Chondrocyte (in vitro differentiated cells): Measurements from ENCODE around the gene JARID2. TPM values are rescaled to one million over a fixed set of nuclear protein-coding genes. Genes with fewer than 3 reads are reported as not detected.

Source experiments
- DNase-seq: peaks from one replicate; pipeline ENCODE4 v3.0.0; 2021; ENCODE audit warnings: mixed read lengths, low spot score
- H3K27ac Mint-ChIP-seq: one replicate; pipeline ENCODE4 v1.8.0; 2021; ENCODE audit warnings: mild to moderate bottlenecking, moderate library complexity, mixed read lengths; ENCODE audit not compliant: unreplicated experiment
- H3K27me3 Mint-ChIP-seq: 2 replicates; pipeline ENCODE4 v1.8.0; 2021; ENCODE audit warnings: low read depth, mixed read lengths
- H3K36me3 Mint-ChIP-seq: 2 replicates; pipeline ENCODE4 v1.8.0; 2021; ENCODE audit warnings: low read depth, mixed read lengths
- H3K4me1 Mint-ChIP-seq: 2 replicates; pipeline ENCODE4 v1.8.0; 2021; ENCODE audit warnings: low read depth, mild to moderate bottlenecking, mixed read lengths
- H3K4me3 Mint-ChIP-seq: one replicate; pipeline ENCODE4 v1.8.0; 2021; ENCODE audit warnings: mild to moderate bottlenecking, moderate library complexity, mixed read lengths; ENCODE audit not compliant: unreplicated experiment
- H3K9me3 Mint-ChIP-seq: 2 replicates; pipeline ENCODE4 v1.8.0; 2021; ENCODE audit warnings: low read depth, mixed read lengths
- total RNA-seq: library from RNA; stranded (reverse); gene quantifications from 3 replicates; pipeline ENCODE4 v1.2.1, GENCODE V29; 2021
- TF ChIP-seq, protein P1 (sequence below): fragments of 200-600 bp; sonication (generic); IDR thresholded peaks from 2 replicates; pipeline ENCODE4 v1.5.0; 2021; ENCODE audit warnings: antibody characterized with exemption, mild to moderate bottlenecking, moderate library complexity

JARID2 gene
- total RNA-seq, 1 donor from 2014 or later = 9.9 TPM

DNA sequence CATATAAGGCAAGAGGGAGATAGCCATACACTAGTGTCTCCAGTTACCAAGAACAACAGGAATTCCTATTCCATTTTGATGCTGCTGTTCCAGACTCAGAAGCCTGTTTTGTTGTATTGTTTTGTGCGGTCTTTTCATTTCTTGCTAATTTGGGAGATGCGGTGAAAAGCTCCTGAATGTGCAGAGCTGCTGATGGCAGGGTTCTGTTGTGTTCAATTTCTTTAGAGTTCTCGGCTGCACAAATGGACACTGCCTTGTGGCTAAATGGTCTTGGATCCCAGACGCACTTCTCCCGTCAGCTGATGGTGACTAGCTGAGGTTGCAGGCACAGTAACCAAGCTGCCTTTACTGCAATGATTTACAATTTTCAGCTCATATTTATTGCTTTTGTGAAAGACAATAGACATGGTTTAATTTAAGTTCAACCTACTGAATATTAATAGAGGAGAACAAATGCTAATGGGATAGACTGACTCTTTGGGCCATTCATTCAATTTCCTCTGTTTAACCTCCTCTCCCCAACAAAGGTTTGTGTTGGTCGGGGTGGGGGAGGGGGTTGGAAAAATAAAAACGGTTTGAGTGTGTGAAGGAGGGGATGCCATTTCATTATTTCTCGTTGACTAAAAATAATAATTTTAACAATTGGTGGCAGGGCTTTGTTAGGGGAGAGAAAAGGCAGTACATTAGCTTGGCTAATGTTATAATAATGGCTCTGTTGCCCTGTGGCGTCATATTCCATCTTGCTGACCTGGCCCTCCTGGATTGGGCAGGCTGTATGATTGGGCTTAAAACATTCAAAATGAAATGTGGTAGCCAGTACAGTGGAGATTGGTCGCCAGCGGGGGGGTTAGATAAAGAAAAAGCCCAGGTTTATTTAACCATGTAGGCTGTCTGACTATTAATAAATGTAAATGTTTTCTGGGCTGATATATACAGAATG, 159.5 kb downstream of the JARID2 start:
- Mint-ChIP-seq H3K36me3 (no peaks in the 10 kb centered on the region), H3K27ac (no peak overlapping the region), H3K9me3 (no peaks in the 10 kb centered on the region), H3K4me1 (peaks cover 19% of the 10 kb centered on the region), H3K4me3 (no peak overlapping the region), H3K27me3 (no peaks in the 10 kb centered on the region)
- no peak for DNase-seq
- TF ChIP-seq, protein P1, sequence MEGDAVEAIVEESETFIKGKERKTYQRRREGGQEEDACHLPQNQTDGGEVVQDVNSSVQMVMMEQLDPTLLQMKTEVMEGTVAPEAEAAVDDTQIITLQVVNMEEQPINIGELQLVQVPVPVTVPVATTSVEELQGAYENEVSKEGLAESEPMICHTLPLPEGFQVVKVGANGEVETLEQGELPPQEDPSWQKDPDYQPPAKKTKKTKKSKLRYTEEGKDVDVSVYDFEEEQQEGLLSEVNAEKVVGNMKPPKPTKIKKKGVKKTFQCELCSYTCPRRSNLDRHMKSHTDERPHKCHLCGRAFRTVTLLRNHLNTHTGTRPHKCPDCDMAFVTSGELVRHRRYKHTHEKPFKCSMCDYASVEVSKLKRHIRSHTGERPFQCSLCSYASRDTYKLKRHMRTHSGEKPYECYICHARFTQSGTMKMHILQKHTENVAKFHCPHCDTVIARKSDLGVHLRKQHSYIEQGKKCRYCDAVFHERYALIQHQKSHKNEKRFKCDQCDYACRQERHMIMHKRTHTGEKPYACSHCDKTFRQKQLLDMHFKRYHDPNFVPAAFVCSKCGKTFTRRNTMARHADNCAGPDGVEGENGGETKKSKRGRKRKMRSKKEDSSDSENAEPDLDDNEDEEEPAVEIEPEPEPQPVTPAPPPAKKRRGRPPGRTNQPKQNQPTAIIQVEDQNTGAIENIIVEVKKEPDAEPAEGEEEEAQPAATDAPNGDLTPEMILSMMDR = no peak

- Mint-ChIP-seq H3K27me3 (no peaks in the 10 kb centered on the region), H3K4me3 (no peak overlapping the region), H3K27ac (no peak overlapping the region), H3K9me3 (no peaks in the 10 kb centered on the region), H3K4me1 (peaks cover 11% of the 10 kb centered on the region), H3K36me3 (no peaks in the 10 kb centered on the region)
- TF ChIP-seq, protein P1 = no peak
- no peak for DNase-seq
Measured at GRCh38 chr6:15406452-15406851, 160.6 kb downstream of the JARID2 start.

- no peak overlapping the region for H3K4me3 Mint-ChIP-seq
- H3K36me3 Mint-ChIP-seq = no peaks in the 10 kb centered on the region
- H3K9me3 Mint-ChIP-seq = no peaks in the 10 kb centered on the region
- TF ChIP-seq, protein P1 = no peak
- no peak for DNase-seq
- H3K27me3 Mint-ChIP-seq = no peaks in the 10 kb centered on the region
- H3K4me1 Mint-ChIP-seq = peaks cover under 1% of the 10 kb centered on the region
- no peak overlapping the region for H3K27ac Mint-ChIP-seq
Measured at GRCh38 chr6:15408008-15408407, 162.1 kb downstream of the JARID2 start.

GRCh38 chr6:15408758-15409157, 162.9 kb downstream of the JARID2 start:
- Mint-ChIP-seq H3K27me3 (no peaks in the 10 kb centered on the region), H3K4me1 (peaks cover 8% of the 10 kb centered on the region), H3K36me3 (no peaks in the 10 kb centered on the region), H3K9me3 (no peaks in the 10 kb centered on the region), H3K4me3 (no peak overlapping the region), H3K27ac (no peak overlapping the region)
- DNase-seq = no peak
- TF ChIP-seq, protein P1 = no peak

DNA sequence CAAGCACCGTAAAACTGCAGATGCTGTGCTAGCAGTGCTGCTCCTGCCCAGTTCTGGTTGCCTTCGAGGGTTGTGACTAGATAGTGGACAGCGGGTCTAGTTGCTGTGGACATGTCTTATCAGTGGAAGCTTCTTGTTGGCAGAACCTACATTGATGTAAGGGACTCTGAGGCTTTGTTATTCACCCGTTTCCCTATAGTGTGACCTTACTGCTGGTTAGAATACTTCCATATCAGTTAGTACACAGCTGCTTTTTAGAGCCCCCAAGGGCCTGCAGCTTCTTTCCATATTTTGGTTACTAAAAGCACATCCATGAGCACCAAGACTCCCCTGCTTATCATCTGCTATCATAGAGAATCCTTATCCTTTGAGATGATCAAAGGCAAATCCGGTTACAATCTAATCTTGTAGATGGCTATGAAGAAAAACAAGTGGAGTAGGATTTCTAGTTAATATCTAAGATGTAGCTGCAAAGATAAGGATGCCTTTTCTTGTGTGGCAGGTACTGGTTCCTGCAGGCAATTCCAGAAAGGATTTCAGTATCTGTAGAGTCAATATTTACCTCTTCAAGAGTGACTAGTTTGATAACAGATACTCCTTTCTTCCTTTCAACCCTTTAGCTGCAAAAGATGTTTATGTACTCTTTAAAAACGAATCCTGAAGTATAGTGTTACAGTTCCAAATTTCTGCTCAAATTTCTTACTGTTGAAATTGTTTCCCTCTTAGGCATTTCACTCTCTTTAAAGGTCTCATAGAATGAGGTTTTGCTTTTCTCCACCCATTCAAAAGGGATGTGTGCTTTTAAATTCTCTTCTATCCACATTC, 163.6 kb downstream of the JARID2 start:
- no peak for DNase-seq
- Mint-ChIP-seq H3K27me3 (no peaks in the 10 kb centered on the region), H3K36me3 (no peaks in the 10 kb centered on the region), H3K4me3 (no peak overlapping the region), H3K27ac (no peak overlapping the region), H3K9me3 (no peaks in the 10 kb centered on the region), H3K4me1 (peaks cover 10% of the 10 kb centered on the region)
- TF ChIP-seq, protein P1 = no peak
